A204.1 (cell line): Measurements from ENCODE around the gene PKD1L1.

ENCODE experiments used
- FAIRE-seq: peaks from 2 replicates; lab custom pipeline; 2012; peaks lifted over from hg19 to GRCh38; lab: Jason Lieb, UNC

The PKD1L1 gene

GRCh38 chr7:47735431-47736345 lies 212.6 kb downstream of the PKD1L1 start:
- no peak for FAIRE-seq

GRCh38 chr7:47734949-47735291 lies 213.3 kb downstream of the PKD1L1 start:
- FAIRE-seq: no peak

DNA sequence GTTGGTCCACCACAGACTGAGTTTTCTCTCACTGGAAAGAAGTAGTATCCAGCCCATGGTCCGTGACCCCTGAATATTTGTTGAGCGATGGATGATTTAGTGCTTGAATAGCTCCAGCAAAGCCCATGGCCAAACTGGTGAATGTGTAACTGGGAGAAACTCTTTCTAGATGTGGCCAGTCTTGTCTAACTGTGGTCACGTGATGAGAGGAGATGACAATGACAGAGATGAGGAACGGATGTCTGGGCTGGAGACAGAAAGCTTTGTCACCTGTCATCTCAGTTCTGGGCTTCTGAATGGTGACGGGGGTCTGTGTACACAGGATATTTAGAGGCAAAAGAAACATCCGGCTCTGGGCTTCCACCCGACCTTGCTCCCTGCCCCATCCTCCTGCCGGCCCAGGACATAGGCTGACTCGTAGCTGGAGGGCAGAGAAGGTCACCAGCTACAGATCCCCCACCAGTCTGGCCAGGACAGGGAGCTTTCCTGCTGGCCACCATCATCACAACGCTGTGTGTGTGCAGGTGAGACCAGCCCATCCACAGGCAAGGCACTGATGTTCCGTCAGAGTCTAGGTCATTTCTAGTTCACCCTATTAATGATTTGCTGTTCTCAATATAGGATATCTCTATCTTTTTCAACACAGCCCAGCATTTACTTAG lies 213.8 kb downstream of the PKD1L1 start:
- no peak for FAIRE-seq

DNA sequence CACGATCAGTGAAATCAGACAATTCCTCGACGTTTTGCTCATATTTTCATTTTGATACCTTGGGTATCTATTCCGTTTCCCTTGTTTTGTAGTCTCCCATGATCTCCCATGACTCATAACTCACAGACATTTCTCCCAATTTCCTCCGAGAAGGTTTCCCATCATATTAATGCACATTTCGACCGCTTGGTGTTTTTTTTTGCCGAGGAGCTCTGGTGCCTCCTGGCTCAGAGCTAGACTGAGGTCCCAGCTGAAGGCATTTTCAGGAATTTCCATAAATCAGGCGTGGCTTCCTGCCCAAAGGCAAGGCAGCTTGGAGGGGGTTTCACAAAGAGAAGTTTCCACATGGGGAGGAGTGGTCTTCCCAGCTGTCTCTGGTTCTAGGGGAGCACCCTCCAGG lies 218.1 kb downstream of the PKD1L1 start:
- no peak for FAIRE-seq

DNA sequence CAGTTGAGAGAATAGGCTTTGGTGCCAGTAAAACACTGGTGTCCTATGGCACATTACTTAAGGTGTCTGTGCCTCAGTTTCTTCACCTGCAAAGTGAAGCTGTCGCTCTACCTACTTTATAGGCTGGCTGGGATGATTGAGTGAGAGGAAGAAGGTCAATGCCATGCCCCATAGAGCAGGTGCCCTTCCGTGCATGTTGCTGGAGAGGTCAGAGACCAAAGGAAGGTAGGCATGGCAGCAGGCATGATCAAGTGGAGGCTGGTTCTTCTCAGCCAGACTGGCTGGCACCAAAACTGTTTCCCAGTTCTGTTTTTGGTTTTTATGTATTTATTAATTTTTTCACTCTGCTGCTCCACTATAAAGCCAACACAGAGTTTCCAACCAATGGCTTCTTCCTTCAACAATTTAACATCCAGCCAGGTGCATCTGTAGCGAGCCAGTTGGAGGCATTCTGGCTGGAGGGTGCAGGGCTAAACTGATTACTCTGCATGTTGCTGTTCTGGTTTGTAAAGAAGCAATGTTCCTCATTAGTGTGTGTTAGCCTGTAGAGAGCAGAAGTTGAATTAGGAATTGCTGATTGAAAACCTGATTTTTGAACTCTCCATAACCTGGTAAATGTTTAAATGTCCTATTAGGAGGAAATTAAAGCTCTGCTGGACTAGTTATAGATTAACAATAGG lies 222.1 kb downstream of the PKD1L1 start:
- no peak for FAIRE-seq

DNA sequence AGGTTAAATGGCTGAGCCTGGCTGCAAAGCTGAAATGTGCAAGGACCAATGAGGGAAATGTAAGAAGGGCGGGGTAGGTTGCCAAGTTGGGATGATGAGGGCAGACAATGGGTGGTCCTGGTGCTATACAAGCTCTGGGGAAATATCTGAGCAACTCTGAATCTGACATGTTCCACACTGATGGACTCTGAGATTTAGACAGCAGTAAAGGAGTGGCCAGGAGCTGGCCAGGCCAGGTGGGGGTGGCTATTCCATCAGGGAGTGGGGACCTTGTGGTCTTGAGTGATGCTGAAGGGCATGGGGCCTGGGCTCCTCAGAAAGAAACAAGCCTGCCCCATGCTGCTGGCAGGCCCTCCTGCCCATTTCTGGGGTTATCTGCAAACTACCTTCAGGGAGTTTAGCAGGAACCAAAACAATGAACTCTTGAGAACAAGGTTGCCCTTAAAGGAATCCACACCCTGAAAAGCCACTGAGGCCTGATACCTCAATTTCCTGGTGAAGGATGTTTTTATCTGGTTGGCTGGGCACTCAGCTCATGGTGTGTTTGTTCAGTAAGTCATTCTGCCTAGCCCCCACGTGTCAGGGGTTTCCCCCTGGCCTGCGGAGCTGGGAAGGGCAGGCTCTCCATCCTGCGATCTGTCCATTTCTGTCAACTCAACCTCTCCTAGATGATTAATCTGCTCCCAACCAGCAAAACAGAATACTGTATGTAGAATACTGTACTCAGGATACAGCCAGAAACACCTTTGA lies 223.1 kb downstream of the PKD1L1 start:
- FAIRE-seq: no peak
